Measurements from ENCODE around the gene DBN1.

Gene DBN1

DNA sequence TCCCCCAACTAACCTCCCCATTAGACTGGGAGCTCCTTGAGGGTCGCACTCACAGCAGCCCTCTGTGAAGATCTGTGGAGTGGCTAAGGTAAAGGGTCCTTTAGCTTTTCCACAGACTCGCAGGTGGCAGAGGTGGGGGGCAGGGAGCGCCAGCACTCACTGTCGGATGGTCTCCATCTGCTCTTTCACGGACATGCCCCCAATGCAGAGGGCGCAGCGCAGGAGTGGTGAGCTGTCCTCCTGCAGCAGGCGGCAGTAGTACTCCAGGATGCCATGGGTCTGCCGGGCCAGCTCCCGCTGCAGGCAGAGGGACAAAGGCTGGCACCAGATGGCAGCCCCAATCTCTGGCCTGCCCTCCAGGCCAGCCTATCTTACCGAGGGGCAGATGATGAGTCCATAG is 41.1 kb upstream of the DBN1 start:
- no peak for DNase-seq (ENCODE audit: extremely low read depth, low read depth)
- H3K4me3 ChIP-seq (replicated peaks; ENCODE audit: low read depth, low read length): no peak overlapping the region
- TF ChIP-seq CTCF (IDR thresholded peaks at IDR 0.05; ENCODE audit: low read depth, low read length, missing control alignments): no peak

DNA sequence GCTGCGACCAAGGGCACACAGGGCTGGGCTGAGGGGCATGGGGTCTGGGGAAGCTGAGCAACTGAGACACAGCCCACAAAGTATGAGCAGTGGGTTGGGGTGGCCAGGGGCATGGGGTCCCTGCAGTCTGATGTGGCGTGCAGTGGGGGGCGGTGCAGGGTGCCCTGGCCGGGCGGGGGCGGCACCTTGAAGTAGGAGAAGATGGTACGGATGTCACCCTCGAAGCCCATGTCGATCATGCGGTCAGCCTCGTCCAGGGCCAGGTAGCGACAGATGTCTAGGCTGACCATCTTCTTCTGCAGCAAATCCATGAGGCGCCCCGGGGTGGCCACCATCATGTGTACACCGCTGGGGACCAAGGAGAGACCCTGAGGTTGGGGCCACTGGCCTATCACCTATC is 40.1 kb upstream of the DBN1 start:
- TF ChIP-seq CTCF (IDR thresholded peaks at IDR 0.05; ENCODE audit: low read depth, low read length, missing control alignments): no peak
- H3K4me3 ChIP-seq (replicated peaks; ENCODE audit: low read depth, low read length): no peak overlapping the region
- DNase-seq (ENCODE audit: extremely low read depth, low read depth): no peak

DNA sequence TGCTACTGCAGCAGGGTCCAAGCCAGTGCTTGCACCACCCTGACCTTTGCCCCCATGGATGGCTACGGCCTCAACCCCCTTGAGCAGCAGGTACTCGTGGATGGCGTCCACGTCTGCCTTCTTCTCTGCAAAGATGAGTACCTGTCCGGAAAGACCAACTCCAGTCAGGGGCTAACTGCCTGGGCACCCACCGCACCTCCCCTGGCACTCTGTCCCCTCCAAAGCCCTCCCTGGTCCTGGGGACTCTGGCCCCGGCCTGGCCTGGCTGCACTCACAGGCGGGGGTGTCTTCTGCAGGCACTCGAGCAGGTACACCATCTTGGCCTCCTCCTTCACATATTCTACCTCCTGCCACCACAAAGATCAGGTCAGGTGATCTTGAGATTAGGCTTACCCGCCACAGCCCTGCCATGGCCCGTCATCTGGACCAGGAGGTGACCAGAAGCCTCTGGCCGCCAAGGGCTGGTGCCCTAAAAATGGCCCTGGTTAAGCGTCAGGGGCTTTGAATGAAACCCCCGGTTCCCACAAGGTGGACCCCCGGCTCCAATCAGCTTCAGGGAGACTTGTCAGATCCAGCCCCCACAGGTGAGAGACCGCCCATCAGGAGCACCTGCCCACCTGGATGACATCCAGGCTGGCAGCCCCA is 39.4 kb upstream of the DBN1 start:
- H3K4me3 ChIP-seq (replicated peaks; ENCODE audit: low read depth, low read length): no peak overlapping the region
- TF ChIP-seq CTCF (IDR thresholded peaks at IDR 0.05; ENCODE audit: low read depth, low read length, missing control alignments): no peak
- DNase-seq (ENCODE audit: extremely low read depth, low read depth): no peak

DNA sequence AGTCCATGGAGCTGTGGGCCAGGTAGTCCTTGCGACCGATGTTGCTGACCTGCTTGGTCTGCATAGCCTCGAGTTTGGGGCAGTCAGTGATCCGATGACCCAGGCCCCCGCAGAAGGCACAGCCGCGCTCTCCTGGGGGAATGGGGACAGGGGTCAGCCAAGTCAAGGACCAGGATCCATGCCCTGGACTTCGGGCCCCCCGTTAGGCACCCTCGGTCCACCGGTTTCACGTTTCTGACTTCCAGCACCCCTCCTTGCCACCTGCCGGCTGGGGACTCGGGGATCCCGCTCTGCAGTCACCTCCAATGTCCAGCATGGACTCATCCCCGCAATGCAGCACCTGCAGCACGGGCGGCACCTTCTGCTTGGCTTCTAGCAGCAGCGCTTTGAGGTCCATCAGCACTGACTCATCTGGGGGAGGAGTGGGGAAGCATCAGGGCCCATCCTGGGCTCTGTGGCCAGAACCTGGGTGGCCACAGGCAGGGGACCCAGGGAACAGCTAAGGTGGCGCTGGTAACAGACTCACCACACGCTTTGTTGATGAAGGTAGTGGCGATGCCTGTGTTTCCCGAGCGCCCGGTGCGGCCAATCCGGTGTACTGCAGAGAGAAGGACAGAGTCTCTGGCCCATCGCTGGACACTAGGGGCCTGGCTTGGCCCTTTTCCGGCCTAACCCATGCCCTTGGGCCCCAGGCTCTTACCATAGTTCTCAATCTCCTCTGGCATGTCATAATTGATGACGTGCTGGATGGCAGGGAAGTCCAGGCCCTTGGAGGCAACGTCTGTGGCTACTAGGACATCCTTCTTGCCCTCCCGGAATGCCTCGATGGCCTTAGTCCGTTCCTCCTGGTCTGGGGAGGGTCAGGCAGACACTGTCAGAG is 38.6 kb upstream of the DBN1 start:
- no peak for DNase-seq (ENCODE audit: extremely low read depth, low read depth)
- TF ChIP-seq CTCF (IDR thresholded peaks at IDR 0.05; ENCODE audit: low read depth, low read length, missing control alignments): no peak
- no peak overlapping the region for H3K4me3 ChIP-seq (replicated peaks; ENCODE audit: low read depth, low read length)

- TF ChIP-seq CTCF (IDR thresholded peaks at IDR 0.05; ENCODE audit: low read depth, low read length, missing control alignments): no peak
- DNase-seq (ENCODE audit: extremely low read depth, low read depth): no peak
- no peak overlapping the region for H3K4me3 ChIP-seq (replicated peaks; ENCODE audit: low read depth, low read length)
Observed at GRCh38 chr5:177511181-177511580, 37.7 kb upstream of the DBN1 start.

- no peak for DNase-seq (ENCODE audit: extremely low read depth, low read depth)
- no peak for TF ChIP-seq CTCF (IDR thresholded peaks at IDR 0.05; ENCODE audit: low read depth, low read length, missing control alignments)
- H3K4me3 ChIP-seq (replicated peaks; ENCODE audit: low read depth, low read length): no peak overlapping the region
Observed at GRCh38 chr5:177510567-177511053, 37.2 kb upstream of the DBN1 start.
